Cardiac muscle cell (in vitro differentiated cells and primary cell): Measurements from ENCODE around the gene ATP6V0C. TPM values are rescaled to one million over a fixed set of nuclear protein-coding genes. Genes with fewer than 3 reads are reported as not detected.
"Not testable (repeated sequence)": the region's sequence is repeated elsewhere in the genome, so short reads cannot be mapped to it uniquely, and the experiment has no call there.

Experiments
- DNase-seq, 2 donors: peaks; one replicate each; pipeline versions ENCODE4 v3.0.0 to v3.0.0-alpha.2; 2010 to 2017; ENCODE audit warnings: low read depth in 1 of 2, low spot score in 1 of 2
- H3K27ac ChIP-seq: fragments of 200-600 bp; sonication (generic); 2 replicates; pipeline ENCODE4 v1.5.1; 2016
- H3K27me3 ChIP-seq: fragments of 200-600 bp; sonication (generic); 2 replicates; pipeline ENCODE4 v1.6.0; 2016; ENCODE audit warnings: control low read depth
- H3K36me3 ChIP-seq: fragments of 200-600 bp; sonication (generic); 2 replicates; pipeline ENCODE4 v1.5.1; 2016; ENCODE audit warnings: control low read depth
- H3K4me1 ChIP-seq: fragments of 200-600 bp; sonication (generic); 2 replicates; pipeline ENCODE4 v1.8.1; 2017; ENCODE audit warnings: low read depth, mild to moderate bottlenecking, mixed run types
- H3K4me3 ChIP-seq: fragments of 200-600 bp; sonication (generic); 2 replicates; pipeline ENCODE4 v1.5.1; 2016; ENCODE audit warnings: mild to moderate bottlenecking
- H3K9me3 ChIP-seq: fragments of 200-600 bp; sonication (generic); 2 replicates; pipeline ENCODE4 v1.5.1; 2017; ENCODE audit warnings: low read depth, mild to moderate bottlenecking, control low read depth
- polyA plus RNA-seq: library from polyadenylated mRNA; unstranded; fragments of >200 nt; fragmentation: Nextera tagmentation; extraction: Ambion mirVana; gene quantifications from 2 replicates; pipeline ENCODE4 v1.2.1, GENCODE V29; 2016
- total RNA-seq: library from RNA; depleted of rRNA; stranded (reverse); fragments of >200 nt; gene quantifications from 2 replicates; pipeline ENCODE4 v1.2.3, GENCODE V29; 2016
- TF ChIP-seq, protein P1 (sequence below): IDR thresholded peaks from 2 replicates; pipeline ENCODE4 v1.5.1; 2012; ENCODE audit warnings: low read depth, mild to moderate bottlenecking, low read length

Gene ATP6V0C
- total and polyA plus RNA-seq, 2 experiments from 2014 or later = 92.4 to 281 TPM

DNA sequence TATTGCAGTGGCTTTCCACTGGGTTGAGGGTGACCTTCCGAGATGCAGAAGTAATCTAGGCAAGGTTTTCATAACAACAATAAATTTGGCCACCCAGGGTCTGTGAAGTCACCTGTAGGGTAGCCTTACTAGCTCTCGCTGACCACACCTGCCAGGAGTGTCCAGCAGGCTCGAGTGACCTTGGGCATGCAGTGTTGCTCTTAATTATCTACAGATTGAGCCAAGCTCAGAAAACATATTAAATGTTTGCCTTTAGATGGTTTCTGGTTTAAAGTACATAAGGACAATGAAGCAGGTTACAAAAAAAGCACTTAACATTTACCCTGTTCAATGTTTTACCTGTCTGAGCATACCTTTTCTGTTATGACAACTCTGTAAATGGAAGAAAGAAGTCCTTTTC lies 37.0 kb upstream of the ATP6V0C start:
- TF ChIP-seq, protein P1, sequence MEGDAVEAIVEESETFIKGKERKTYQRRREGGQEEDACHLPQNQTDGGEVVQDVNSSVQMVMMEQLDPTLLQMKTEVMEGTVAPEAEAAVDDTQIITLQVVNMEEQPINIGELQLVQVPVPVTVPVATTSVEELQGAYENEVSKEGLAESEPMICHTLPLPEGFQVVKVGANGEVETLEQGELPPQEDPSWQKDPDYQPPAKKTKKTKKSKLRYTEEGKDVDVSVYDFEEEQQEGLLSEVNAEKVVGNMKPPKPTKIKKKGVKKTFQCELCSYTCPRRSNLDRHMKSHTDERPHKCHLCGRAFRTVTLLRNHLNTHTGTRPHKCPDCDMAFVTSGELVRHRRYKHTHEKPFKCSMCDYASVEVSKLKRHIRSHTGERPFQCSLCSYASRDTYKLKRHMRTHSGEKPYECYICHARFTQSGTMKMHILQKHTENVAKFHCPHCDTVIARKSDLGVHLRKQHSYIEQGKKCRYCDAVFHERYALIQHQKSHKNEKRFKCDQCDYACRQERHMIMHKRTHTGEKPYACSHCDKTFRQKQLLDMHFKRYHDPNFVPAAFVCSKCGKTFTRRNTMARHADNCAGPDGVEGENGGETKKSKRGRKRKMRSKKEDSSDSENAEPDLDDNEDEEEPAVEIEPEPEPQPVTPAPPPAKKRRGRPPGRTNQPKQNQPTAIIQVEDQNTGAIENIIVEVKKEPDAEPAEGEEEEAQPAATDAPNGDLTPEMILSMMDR = no peak
- peaks cover 11% of the 10 kb centered on the region for H3K4me1 ChIP-seq
- no peak for DNase-seq

DNA sequence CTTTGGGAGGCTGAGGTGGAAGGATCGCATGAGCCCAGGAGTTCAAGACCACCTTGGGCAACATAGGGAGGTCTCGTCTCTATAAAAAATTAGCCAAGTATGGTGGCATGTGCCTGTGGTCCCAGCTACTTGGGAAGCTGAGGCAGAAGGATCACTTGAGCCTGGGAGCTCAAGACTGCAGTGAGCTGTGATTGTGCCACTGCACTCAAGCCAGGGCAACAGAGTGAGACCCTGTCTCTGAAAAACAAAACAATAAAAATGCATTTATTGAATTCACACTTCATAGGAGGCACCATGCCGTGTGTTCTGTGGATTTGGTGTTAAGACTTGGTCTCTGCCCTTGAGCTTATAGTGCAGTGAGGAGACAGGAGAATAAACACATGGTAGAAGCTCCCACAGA lies 36.4 kb upstream of the ATP6V0C start:
- no peak overlapping the region for H3K27ac ChIP-seq
- peaks cover 7% of the 10 kb centered on the region for H3K4me1 ChIP-seq
- TF ChIP-seq, protein P1 = no peak
- no peak for DNase-seq
- H3K36me3 ChIP-seq = no peaks in the 10 kb centered on the region
- no peak overlapping the region for H3K4me3 ChIP-seq
- H3K27me3 ChIP-seq = peaks cover 15% of the 10 kb centered on the region
- no peaks in the 10 kb centered on the region for H3K9me3 ChIP-seq

More for the DNA sequence above, 37.0 kb upstream of the ATP6V0C start:
- H3K27me3 ChIP-seq = peaks cover 15% of the 10 kb centered on the region
- no peak overlapping the region for H3K4me3 ChIP-seq
- no peaks in the 10 kb centered on the region for H3K9me3 ChIP-seq
- H3K27ac ChIP-seq = no peak overlapping the region
- no peaks in the 10 kb centered on the region for H3K36me3 ChIP-seq

DNA sequence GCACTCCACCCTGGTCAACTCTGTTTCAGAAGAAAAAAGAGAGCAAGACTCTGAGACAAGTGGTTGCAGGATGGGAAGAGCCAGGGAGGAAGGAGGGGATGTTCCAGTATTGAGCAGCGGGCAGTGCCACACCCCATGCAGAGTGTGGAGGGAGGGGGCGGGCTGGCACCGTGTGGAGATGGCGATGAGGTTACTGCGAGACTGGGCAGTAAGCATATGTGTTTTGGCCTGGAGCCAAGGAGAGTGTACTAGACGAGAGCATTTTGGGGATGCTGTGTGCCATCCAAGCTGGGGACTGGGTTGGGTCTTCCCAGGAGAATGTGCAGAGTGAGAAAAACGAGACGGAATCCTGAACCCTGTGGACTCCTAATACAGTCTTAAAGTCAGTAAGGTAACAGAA lies 35.5 kb upstream of the ATP6V0C start:
- peaks cover 7% of the 10 kb centered on the region for H3K4me1 ChIP-seq
- H3K27me3 ChIP-seq = peaks cover 15% of the 10 kb centered on the region
- no peak overlapping the region for H3K4me3 ChIP-seq
- no peaks in the 10 kb centered on the region for H3K36me3 ChIP-seq
- no peak overlapping the region for H3K27ac ChIP-seq
- TF ChIP-seq, protein P1 = no peak
- no peaks in the 10 kb centered on the region for H3K9me3 ChIP-seq
- DNase-seq = no peak

DNA sequence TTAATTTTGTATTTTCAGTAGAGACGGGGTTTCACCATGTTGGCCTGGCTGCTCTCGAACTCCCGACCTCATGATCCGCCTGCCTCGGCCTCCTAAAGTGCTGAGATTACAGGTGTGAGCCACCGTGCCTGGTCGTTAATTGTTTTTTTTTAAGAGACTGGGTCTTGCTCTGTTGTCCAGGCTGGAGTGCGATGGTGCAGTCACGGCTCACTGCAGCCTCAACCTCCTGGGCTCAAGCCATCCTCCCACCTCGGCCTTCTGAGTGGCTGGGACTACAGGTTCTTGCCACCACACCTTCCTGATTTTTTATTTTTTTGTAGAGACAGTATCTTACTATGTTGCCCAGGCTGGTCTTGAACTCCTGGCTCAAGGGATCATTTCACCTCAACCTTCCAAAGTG lies 33.8 kb upstream of the ATP6V0C start:
- H3K4me3 ChIP-seq, H3K36me3 ChIP-seq, H3K9me3 ChIP-seq, DNase-seq, H3K27ac ChIP-seq, H3K4me1 ChIP-seq: not testable (repeated sequence)
- peaks cover 15% of the 10 kb centered on the region for H3K27me3 ChIP-seq

DNA sequence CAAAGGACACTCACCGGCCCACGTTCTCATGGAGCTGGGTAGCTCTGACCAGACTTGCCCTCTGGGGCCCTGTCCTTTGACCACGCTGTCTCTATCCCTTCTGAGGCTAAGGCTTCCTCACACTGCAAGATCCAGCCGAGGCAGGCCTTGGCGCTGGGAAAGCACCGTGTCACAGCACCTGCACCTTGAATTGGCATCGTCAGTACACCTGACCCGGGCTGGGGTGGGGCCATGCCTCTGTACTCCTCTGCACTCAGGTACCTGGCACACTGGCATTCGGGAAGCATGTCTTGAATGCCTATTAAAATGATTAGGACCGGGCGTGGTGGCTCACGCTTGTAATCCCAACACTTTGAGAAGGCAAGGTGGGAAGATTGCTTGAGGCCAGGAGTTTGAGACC lies 32.8 kb upstream of the ATP6V0C start:
- Histone ChIP-seq H3K27me3 (peaks cover 10% of the 10 kb centered on the region), H3K4me1 (peaks cover 5% of the 10 kb centered on the region), H3K4me3 (no peak overlapping the region), H3K27ac (no peak overlapping the region), H3K9me3 (no peaks in the 10 kb centered on the region), H3K36me3 (no peaks in the 10 kb centered on the region)
- no peak for DNase-seq
- TF ChIP-seq, protein P1 = no peak

DNA sequence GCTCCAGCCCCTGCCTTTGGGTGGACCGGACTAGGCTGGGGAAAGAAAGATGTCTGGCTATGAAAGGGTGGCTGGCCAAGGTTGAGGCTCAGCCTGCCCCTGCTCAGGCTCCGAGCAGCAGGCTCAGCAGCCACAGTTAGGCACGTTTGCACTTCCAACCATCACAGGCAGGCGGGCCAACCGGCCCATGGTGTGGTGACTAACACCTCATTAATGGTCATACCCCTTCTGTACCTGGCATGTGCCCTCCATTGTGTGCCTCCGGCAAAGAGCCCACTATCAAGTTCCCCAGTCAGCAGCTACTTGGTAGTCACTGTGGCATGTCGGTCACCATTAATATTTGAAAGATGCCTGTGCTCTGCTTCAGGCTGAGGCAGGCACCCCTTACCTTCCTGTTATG lies 32.1 kb upstream of the ATP6V0C start:
- TF ChIP-seq, protein P1 = no peak
- no peaks in the 10 kb centered on the region for H3K9me3 ChIP-seq
- H3K4me1 ChIP-seq = peaks cover 5% of the 10 kb centered on the region
- H3K27ac ChIP-seq = no peak overlapping the region
- H3K4me3 ChIP-seq = no peak overlapping the region
- H3K36me3 ChIP-seq = no peaks in the 10 kb centered on the region
- no peak for DNase-seq
- H3K27me3 ChIP-seq = peaks cover 3% of the 10 kb centered on the region
